Upper lobe of left lung (tissue), 6 donors: ENCODE measurements around the gene MBD3. TPM values are rescaled to one million over a fixed set of nuclear protein-coding genes. Genes with fewer than 3 reads are reported as not detected.
"Not testable (repeated sequence)": the region's sequence is repeated elsewhere in the genome, so short reads cannot be mapped to it uniquely, and the experiment has no call there.

Experiments used
- ATAC-seq, 2 donors: fragments of 200-7000 bp; cut with Tn5 transposase; one replicate each; pipeline ENCODE4 v1.9.1; 2022; ENCODE audit warnings: mild to moderate bottlenecking in 2 of 2, moderate library complexity in 2 of 2; ENCODE audit not compliant: low FRiP score in 2 of 2
- DNase-seq, 2 donors: peaks; one replicate each; pipeline ENCODE4 v3.0.0-alpha.2; 2019 to 2020
- H3K27ac ChIP-seq, 4 donors: fragments of 200-600 bp; sonication (generic); one replicate each; pipeline ENCODE4 v1.5.1; 2016 to 2019
- H3K27me3 ChIP-seq, 4 donors: fragments of 200-600 bp; sonication (generic); one replicate each; pipeline ENCODE4 v1.5.1; 2017 to 2019
- H3K36me3 ChIP-seq, 4 donors: fragments of 200-600 bp; sonication (generic); one replicate each; pipeline ENCODE4 v1.5.1; 2016 to 2019
- H3K4me1 ChIP-seq, 4 donors: fragments of 200-600 bp; sonication (generic); one replicate each; pipeline ENCODE4 v1.5.1; 2018 to 2019
- H3K4me3 ChIP-seq, 4 donors: fragments of 200-600 bp; sonication (generic); one replicate each; pipeline ENCODE4 v1.5.1; 2017 to 2019; ENCODE audit warnings: mild to moderate bottlenecking in 2 of 4, moderate library complexity in 1 of 4
- H3K9me3 ChIP-seq, 4 donors: fragments of 200-600 bp; sonication (generic); one replicate each; pipeline ENCODE4 v1.5.1; 2018 to 2019
- EP300 ChIP-seq, 4 donors: sonication (generic); formaldehyde crosslinking; IDR thresholded peaks; one replicate each; pipeline ENCODE4 v1.5.1; 2017; ENCODE audit warnings: antibody characterized with exemption in 4 of 4, control low read depth in 2 of 4
- POLR2A ChIP-seq, 4 donors: fragments of 450-650 bp; IDR thresholded peaks; one replicate each; pipeline ENCODE4 v1.5.1; 2016 to 2017; ENCODE audit warnings: antibody characterized with exemption in 4 of 4, mild to moderate bottlenecking in 2 of 4
- POLR2AphosphoS5 ChIP-seq, 2 donors: sonication (generic); formaldehyde crosslinking; IDR thresholded peaks; one replicate each; pipeline ENCODE4 v1.5.1; 2017; ENCODE audit warnings: antibody characterized with exemption in 2 of 2
- WGBS, 2 donors: methylation state at CpG; one replicate each; pipeline ENCODE4 v1.1.5; 2017 to 2018; 5-methylcytosine and 5-hydroxymethylcytosine counted together
- total RNA-seq, 6 donors: library from RNA; depleted of rRNA in 4 of 6; stranded (reverse); fragments of >200 nt in 4 of 6; gene quantifications; one replicate each; pipeline versions ENCODE4 v1.1.0 to v1.2.1, GENCODE V29; 2016 to 2021
- TF ChIP-seq, protein P1 (sequence below), 6 experiments: fragments of 450-650 bp in 4 of 6; fragments of 200-600 bp in 2 of 6; sonication (generic) in 2 of 6; IDR thresholded peaks; one replicate each; pipeline ENCODE4 v1.5.1; 2016 to 2019; ENCODE audit warnings: antibody characterized with exemption in 6 of 6
- donor health status: DM: no; HTN: no; CAD: no; lungs with moderate emphysema.
- donor health status: DM: no; HTN: yes; CAD: no; lungs with severe emphysema.

Gene MBD3, protein sequence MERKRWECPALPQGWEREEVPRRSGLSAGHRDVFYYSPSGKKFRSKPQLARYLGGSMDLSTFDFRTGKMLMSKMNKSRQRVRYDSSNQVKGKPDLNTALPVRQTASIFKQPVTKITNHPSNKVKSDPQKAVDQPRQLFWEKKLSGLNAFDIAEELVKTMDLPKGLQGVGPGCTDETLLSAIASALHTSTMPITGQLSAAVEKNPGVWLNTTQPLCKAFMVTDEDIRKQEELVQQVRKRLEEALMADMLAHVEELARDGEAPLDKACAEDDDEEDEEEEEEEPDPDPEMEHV
- total RNA-seq = 100 to 1,000 TPM in 3 of 6 donors, 10 to 100 TPM in 3; 65.1 to 158 (median 107) TPM

DNA sequence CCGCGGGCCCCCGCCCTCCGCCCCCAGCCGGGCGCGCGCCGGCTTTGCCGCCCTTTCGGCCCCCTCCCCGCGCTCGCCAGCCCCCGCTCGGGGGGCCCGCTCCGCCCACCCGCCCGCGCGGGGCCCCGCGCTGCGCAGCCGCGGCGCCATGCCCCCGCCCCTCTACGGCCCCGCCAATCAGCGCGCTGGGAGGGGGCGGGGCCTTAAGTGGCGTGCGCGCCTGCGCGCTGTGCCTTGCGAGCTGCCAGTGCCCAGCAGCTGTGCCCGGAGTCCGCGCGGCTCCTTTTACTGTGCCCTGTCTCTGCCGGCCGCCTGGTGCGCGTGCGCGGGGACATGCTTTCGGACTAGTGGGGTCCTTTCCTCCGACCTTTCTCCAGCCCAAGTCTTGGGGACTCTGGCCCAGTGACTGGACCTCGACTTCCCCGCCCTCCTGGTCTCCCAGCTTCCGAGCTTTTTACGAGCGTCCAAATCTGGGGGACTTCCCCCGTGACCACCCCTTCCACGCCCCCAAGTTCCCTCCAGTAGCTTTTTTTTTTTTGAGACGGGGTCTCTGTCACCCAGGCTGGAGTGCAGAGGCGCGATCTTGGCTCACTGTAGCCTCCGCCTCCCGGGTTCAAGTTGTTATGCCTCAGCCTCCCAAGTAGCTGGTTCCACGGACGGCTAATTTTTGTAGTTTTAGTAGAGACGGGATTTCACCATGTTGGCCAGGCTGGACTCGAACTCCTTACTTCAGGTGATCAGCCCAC, at the start of gene MBD3:
Gene MBD3, minus strand, starts transcription at position 111 of the 746 bp plus-strand sequence. CDS start 234 bp downstream, outside the sequence.
- Histone ChIP-seq H3K36me3 (peaks cover 5 to 30% (median 16%) of the 10 kb centered on the region in 4 donors), H3K27ac (peak within 1 kb of the TSS; percentile 91 to 97 (median 94)), H3K27me3 (no peaks in the 10 kb centered on the region), H3K4me1 (peaks cover 25 to 34% (median 28%) of the 10 kb centered on the region in 4 donors), H3K4me3 (peak within 1 kb of the TSS; percentile 55 to 91 (median 88)), H3K9me3 (no peaks in the 10 kb centered on the region)
- WGBS, 2 donors = 0 to 1% methylated on average over 22 to 38 of the region's 68 CpGs
- peak; percentile 97 to 98 for DNase-seq
- peak in 2 of 4 donors; percentile 53 to 56 for TF ChIP-seq POLR2A (IDR thresholded peaks at IDR 0.05)
- peak in 1 of 2 donors; percentile 57 for TF ChIP-seq POLR2AphosphoS5 (IDR thresholded peaks at IDR 0.05)
- TF ChIP-seq, protein P1, sequence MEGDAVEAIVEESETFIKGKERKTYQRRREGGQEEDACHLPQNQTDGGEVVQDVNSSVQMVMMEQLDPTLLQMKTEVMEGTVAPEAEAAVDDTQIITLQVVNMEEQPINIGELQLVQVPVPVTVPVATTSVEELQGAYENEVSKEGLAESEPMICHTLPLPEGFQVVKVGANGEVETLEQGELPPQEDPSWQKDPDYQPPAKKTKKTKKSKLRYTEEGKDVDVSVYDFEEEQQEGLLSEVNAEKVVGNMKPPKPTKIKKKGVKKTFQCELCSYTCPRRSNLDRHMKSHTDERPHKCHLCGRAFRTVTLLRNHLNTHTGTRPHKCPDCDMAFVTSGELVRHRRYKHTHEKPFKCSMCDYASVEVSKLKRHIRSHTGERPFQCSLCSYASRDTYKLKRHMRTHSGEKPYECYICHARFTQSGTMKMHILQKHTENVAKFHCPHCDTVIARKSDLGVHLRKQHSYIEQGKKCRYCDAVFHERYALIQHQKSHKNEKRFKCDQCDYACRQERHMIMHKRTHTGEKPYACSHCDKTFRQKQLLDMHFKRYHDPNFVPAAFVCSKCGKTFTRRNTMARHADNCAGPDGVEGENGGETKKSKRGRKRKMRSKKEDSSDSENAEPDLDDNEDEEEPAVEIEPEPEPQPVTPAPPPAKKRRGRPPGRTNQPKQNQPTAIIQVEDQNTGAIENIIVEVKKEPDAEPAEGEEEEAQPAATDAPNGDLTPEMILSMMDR (IDR thresholded peaks at IDR 0.05) = peak in 4 of 6 experiments; percentile 23 to 58 (median 52)
- TF ChIP-seq EP300 (IDR thresholded peaks at IDR 0.05) = no peak
- peak; percentile 96 for ATAC-seq

DNA sequence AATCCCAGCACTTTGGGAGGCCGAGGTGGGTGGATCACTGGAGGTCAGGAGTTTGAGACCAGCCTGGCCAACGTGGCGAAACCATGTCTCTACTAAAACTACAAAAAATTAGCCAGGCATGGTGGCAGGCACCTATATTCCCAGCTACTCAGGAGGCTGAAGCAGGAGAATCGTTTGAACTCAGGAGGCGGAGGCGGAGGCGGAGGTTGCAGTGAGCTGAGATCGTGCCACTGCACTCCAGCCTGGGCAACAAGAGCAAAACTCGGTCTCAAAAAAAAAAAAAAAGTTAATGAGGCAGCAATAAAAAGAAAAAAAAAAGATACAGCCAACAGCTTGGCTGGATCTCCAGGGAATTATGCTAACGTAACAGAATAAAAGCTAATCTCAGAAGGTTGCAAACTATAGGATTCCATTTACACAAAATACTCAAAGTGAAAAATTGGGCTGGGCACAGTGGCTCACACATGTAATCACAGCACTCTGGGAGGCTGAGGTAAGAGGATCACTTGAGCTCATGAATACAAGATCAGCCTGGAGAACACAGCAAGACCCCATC, 48.3 kb upstream of the MBD3 start:
- peaks cover 0 to 61% (median 21%) of the 10 kb centered on the region in 4 donors for H3K36me3 ChIP-seq
- H3K4me3 ChIP-seq, H3K27me3 ChIP-seq, H3K4me1 ChIP-seq, H3K27ac ChIP-seq, DNase-seq, H3K9me3 ChIP-seq, ATAC-seq: not testable (repeated sequence)
- 89 to 92% methylated on average over 10 of the region's 10 CpGs for WGBS, 2 donors

DNA sequence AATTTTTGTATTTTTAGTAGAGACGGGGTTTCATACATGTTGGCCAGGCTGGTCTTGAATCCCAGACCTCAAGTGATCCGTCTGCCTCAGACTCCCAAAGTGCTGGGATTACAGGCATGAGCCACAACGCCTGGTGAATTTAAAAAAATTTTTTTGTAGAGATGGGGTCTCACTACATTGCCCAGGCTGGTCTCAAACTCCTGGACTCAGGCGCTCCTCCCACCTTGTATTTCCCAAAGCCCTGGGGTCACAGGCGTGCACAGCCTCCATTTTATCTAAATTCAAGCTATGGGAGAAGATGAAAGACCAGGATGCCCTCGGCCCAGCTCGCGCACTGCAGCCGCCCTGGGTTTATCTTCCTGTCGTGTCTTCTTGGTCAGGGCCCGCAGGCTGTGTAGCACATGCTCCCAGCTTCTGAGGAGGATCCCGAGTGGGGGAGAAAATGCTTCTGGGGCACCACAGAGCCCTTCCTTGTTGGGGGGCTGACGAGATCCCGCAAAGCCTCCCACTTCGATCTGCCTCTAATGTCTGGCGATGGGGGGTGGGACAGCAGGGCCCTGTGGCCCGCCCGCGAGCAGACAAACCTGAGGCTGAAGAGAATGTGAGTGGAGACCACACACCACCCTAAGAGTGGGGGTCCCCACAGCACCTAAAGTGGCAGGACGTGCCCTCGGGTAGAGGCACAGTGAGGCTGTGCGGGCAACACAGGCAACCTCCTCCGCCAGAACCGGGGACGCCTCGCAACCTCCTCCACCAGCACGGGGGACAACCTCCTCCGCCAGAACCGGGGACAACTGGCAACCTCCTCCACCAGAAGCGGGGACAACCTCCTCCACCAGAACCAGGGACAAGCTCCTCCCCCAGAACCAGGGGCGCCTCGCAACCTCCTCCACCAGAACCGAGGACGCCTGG, 43.9 kb upstream of the MBD3 start:
- TF ChIP-seq POLR2A (IDR thresholded peaks at IDR 0.05) (no peak), POLR2AphosphoS5 (IDR thresholded peaks at IDR 0.05) (no peak), EP300 (IDR thresholded peaks at IDR 0.05) (no peak)
- TF ChIP-seq, protein P1 (IDR thresholded peaks at IDR 0.05) = no peak
- H3K4me3 ChIP-seq = no peak overlapping the region
- DNase-seq (no peak), ATAC-seq (no peak)
- H3K27me3 ChIP-seq = no peaks in the 10 kb centered on the region
- H3K4me1 ChIP-seq = no peaks in the 10 kb centered on the region
- no peak overlapping the region for H3K27ac ChIP-seq
- H3K36me3 ChIP-seq = peaks cover 0 to 52% (median 26%) of the 10 kb centered on the region in 4 donors
- H3K9me3 ChIP-seq = no peaks in the 10 kb centered on the region
- WGBS, 2 donors = 92 to 95% methylated on average over 15 to 24 of the region's 34 CpGs

DNA sequence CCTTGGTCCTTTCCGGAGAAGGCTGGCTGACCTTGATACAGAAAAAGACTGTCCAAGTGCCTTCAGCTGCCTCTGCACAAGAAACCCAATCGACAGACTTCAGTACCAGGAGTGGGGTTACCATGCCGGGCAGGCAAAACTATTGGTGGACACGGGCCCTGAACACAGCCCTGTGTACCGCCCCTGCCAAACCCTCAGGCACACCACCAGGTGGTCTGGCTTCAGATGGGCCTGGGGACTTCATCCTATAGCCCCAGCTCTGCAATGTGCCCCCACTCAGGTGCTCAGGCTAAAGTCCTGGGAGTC, 42.2 kb upstream of the MBD3 start:
- 96 to 97% methylated on average over 5 of the region's 5 CpGs for WGBS, 2 donors
- H3K36me3 ChIP-seq = peaks cover 0 to 60% (median 31%) of the 10 kb centered on the region in 4 donors
- DNase-seq (no peak), ATAC-seq (no peak)
- no peaks in the 10 kb centered on the region for H3K9me3 ChIP-seq
- H3K4me3 ChIP-seq = no peak overlapping the region
- H3K4me1 ChIP-seq = no peaks in the 10 kb centered on the region
- no peak overlapping the region for H3K27ac ChIP-seq
- no peaks in the 10 kb centered on the region for H3K27me3 ChIP-seq
- TF ChIP-seq EP300 (IDR thresholded peaks at IDR 0.05) = no peak
- no peak for TF ChIP-seq POLR2A (IDR thresholded peaks at IDR 0.05)
- no peak for TF ChIP-seq POLR2AphosphoS5 (IDR thresholded peaks at IDR 0.05)

DNA sequence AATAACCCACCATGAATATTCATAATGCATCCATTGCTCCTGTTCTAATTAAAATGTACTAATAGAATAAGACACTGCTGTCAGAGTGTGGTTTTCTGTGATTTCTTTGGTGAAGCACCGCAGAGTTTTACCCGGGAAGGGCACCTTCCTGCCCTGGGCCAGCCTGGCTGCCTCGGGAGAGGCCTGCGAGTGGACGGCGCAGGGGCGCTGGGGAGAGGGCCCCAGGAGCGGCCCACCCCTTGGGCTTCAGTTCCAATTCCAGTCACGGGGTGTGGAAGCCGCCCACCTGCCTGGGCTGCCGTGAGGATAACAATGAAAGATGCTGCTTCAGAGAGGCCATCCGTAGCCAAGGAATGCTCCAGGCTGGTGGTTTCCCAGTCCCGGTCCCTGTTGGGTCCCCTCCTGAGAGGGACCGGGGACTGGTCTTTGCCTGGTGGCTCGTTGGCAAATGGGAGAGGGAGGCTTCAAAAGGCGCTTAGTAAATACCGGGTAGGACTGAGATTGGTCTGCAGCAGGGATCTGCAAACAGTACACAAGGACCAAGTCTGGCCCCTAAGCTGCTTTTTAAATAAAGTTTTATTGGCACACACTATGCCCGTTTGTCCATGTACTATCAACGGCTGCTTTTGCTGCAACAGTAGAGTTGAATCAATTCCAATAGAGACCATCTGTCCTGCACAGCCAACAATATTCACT, 41.7 kb upstream of the MBD3 start:
- TF ChIP-seq POLR2A (IDR thresholded peaks at IDR 0.05) = no peak
- TF ChIP-seq, protein P1 (IDR thresholded peaks at IDR 0.05) = no peak
- TF ChIP-seq EP300 (IDR thresholded peaks at IDR 0.05) = no peak
- no peak for TF ChIP-seq POLR2AphosphoS5 (IDR thresholded peaks at IDR 0.05)
- ATAC-seq (no peak), DNase-seq (peak in 1 of 2 donors; percentile 59)
- H3K27me3 ChIP-seq = no peaks in the 10 kb centered on the region
- no peak overlapping the region for H3K27ac ChIP-seq
- H3K36me3 ChIP-seq = peaks cover 0 to 60% (median 31%) of the 10 kb centered on the region in 4 donors
- H3K9me3 ChIP-seq = no peaks in the 10 kb centered on the region
- no peaks in the 10 kb centered on the region for H3K4me1 ChIP-seq
- no peak overlapping the region for H3K4me3 ChIP-seq
- 91 to 96% methylated on average over 16 to 19 of the region's 19 CpGs for WGBS, 2 donors
